HCT116 (cell line): Measurements from ENCODE around the gene RERG. TPM values are rescaled to one million over a fixed set of nuclear protein-coding genes. Genes with fewer than 3 reads are reported as not detected.

Source experiments
- ATAC-seq: fragments of 200-7000 bp; cut with Tn5 transposase; 2 replicates; pipeline ENCODE4 v1.9.1; 2020; ENCODE audit warnings: mild to moderate bottlenecking, moderate library complexity
- BruUV-seq: library from RNA; stranded (reverse); fragments of 400-500 nt; replicated peaks from 2 replicates; lab custom pipeline; 2021; lab: Mats Ljungman, UMichigan
- CTCF ChIA-PET: fragments of 300-600 bp; sonication (Branson Sonifier 250); formaldehyde crosslinking; loops from one replicate; lab custom pipeline; 2021; ENCODE audit warnings: antibody characterized with exemption; lab: Charles Lee
- POLR2A ChIA-PET: fragments of 300-600, 350-600 bp; sonication (Branson Sonifier 250); formaldehyde crosslinking; loops from one replicate; lab custom pipeline; 2021; ENCODE audit warnings: antibody characterized with exemption; lab: Charles Lee
- RAD21 ChIA-PET, 2 experiments: fragments of 300-600 bp; sonication (Branson Sonifier 250); formaldehyde crosslinking; loops; one replicate each; lab custom pipeline; 2023; ENCODE audit warnings: low total read pairs in 2 of 2; ENCODE audit not compliant: uncharacterized antibody in 2 of 2, unreplicated experiment in 2 of 2, low non-redundant PET in 1 of 2; lab: Charles Lee
- DNase-seq: peaks from one replicate; pipeline ENCODE4 v3.0.0-alpha.2; 2010; ENCODE audit warnings: low read depth, low spot score
- H2AFZ ChIP-seq: fragments of 200-600 bp; shearing (Covaris generic), sonication (generic); 2 replicates; pipeline ENCODE4 v1.6.1; 2017; ENCODE audit warnings: low read depth, mixed run types, mixed read lengths, antibody characterized with exemption, low read length; ENCODE audit not compliant: poor library complexity, severe bottlenecking
- H3K27ac ChIP-seq: 2 replicates; pipeline ENCODE4 v1.5.1; 2012; ENCODE audit warnings: low read depth, low read length
- H3K27me3 ChIP-seq: fragments of 200-600 bp; sonication (generic); 2 replicates; pipeline ENCODE4 v1.6.1; 2016; ENCODE audit warnings: mixed run types, low read length, mixed read lengths; ENCODE audit not compliant: insufficient read depth
- H3K36me3 ChIP-seq, 2 experiments: fragments of 200-500 bp in 1 of 2; fragments of 200-600 bp in 1 of 2; sonication (Bioruptor generic) in 1 of 2; sonication (generic) in 1 of 2; 2 replicates each; pipeline versions ENCODE4 v1.5.1 to v1.6.1; 2014 to 2016; ENCODE audit warnings: low read length in 2 of 2, inconsistent platforms in 1 of 2, mixed read lengths in 1 of 2, mixed run types in 1 of 2; ENCODE audit not compliant: insufficient read depth in 2 of 2, control insufficient read depth in 1 of 2
- H3K4me1 ChIP-seq, 2 experiments: fragments of 200-600 bp in 1 of 2; sonication (generic) in 1 of 2; 2 replicates each; pipeline versions ENCODE4 v1.5.1 to v1.6.1; 2012 to 2017; ENCODE audit warnings: low read length in 2 of 2, inconsistent platforms in 1 of 2, mild to moderate bottlenecking in 1 of 2, mixed read lengths in 1 of 2, mixed run types in 1 of 2, moderate library complexity in 1 of 2; ENCODE audit not compliant: insufficient read depth in 2 of 2, control insufficient read depth in 1 of 2
- H3K4me2 ChIP-seq: fragments of 200-600 bp; sonication (generic); 2 replicates; pipeline ENCODE4 v1.6.1; 2017; ENCODE audit warnings: mixed run types, low read length, mixed read lengths
- H3K4me3 ChIP-seq, 2 experiments: fragments of 200-600 bp in 1 of 2; sonication (generic) in 1 of 2; replicated peaks in 1 of 2; 2 replicates each; pipeline ENCODE4 v1.5.1; 2011 to 2016; ENCODE audit warnings: low read length in 2 of 2, control low read depth in 1 of 2, low read depth in 1 of 2, mild to moderate bottlenecking in 1 of 2, mixed read lengths in 1 of 2, mixed run types in 1 of 2
- H3K79me2 ChIP-seq: fragments of 200-600 bp; sonication (generic); 2 replicates; pipeline ENCODE4 v1.6.1; 2017; ENCODE audit warnings: mild to moderate bottlenecking, mixed run types, low read length, moderate library complexity, mixed read lengths; ENCODE audit not compliant: insufficient read depth
- H3K9ac ChIP-seq: fragments of 200-600 bp; sonication (generic); 2 replicates; pipeline ENCODE4 v1.6.1; 2016; ENCODE audit warnings: low read length, mixed read lengths
- H3K9me2 ChIP-seq: fragments of 200-600 bp; sonication (generic), shearing (Covaris generic); 2 replicates; pipeline ENCODE4 v1.6.1; 2017; ENCODE audit warnings: mixed run types, mild to moderate bottlenecking, moderate library complexity; ENCODE audit not compliant: insufficient read depth
- H3K9me3 ChIP-seq, 2 experiments: fragments of 200-500 bp in 1 of 2; fragments of 200-600 bp in 1 of 2; sonication (Bioruptor generic) in 1 of 2; sonication (generic) in 1 of 2; 2 replicates each; pipeline ENCODE4 v1.6.1; 2014 to 2017; ENCODE audit warnings: low read length in 2 of 2, mixed read lengths in 2 of 2, inconsistent platforms in 1 of 2, low read depth in 1 of 2, mild to moderate bottlenecking in 1 of 2, mixed run types in 1 of 2, moderate library complexity in 1 of 2; ENCODE audit not compliant: control insufficient read depth in 1 of 2, insufficient read depth in 1 of 2
- H4K20me1 ChIP-seq: fragments of 200-600 bp; sonication (generic), shearing (Covaris generic); 2 replicates; pipeline ENCODE4 v1.6.1; 2017; ENCODE audit warnings: mixed run types, mild to moderate bottlenecking, moderate library complexity; ENCODE audit not compliant: insufficient read depth
- ATF3 ChIP-seq: IDR thresholded peaks from 2 replicates; pipeline ENCODE4 v1.6.1; 2012
- CBX3 ChIP-seq: IDR thresholded peaks from 2 replicates; pipeline ENCODE4 v1.6.1; 2012; ENCODE audit warnings: low read depth
- CEBPB ChIP-seq: IDR thresholded peaks from 2 replicates; pipeline ENCODE4 v1.6.1; 2012; ENCODE audit warnings: low read depth
- EGR1 ChIP-seq: IDR thresholded peaks from 2 replicates; pipeline ENCODE4 v1.6.1; 2012; ENCODE audit warnings: low read depth
- ELF1 ChIP-seq: IDR thresholded peaks from 2 replicates; pipeline ENCODE4 v1.6.1; 2012; ENCODE audit warnings: low read depth, borderline replicate concordance
- EZH2phosphoT487 ChIP-seq: fragments of 200-600 bp; IDR thresholded peaks from 2 replicates; pipeline ENCODE4 v1.6.1; 2018; ENCODE audit warnings: antibody characterized with exemption, borderline replicate concordance
- FOSL1 ChIP-seq: IDR thresholded peaks from 2 replicates; pipeline ENCODE4 v1.6.1; 2012; ENCODE audit warnings: low read depth
- JUND ChIP-seq: IDR thresholded peaks from 2 replicates; pipeline ENCODE4 v1.6.1; 2012
- SIN3A ChIP-seq: IDR thresholded peaks from 2 replicates; pipeline ENCODE4 v1.6.1; 2012; ENCODE audit warnings: low read depth
- SP1 ChIP-seq: IDR thresholded peaks from 2 replicates; pipeline ENCODE4 v1.6.1; 2012; ENCODE audit warnings: low read depth
- SRF ChIP-seq: IDR thresholded peaks from 2 replicates; pipeline ENCODE4 v1.6.1; 2012; ENCODE audit warnings: low read depth
- TCF7L2 ChIP-seq: IDR thresholded peaks from 2 replicates; pipeline ENCODE4 v1.7.0; 2011; ENCODE audit warnings: borderline replicate concordance, inconsistent platforms; ENCODE audit not compliant: insufficient read depth, insufficient read length; ENCODE audit errors: extremely low read depth
- YY1 ChIP-seq: IDR thresholded peaks from 2 replicates; pipeline ENCODE4 v1.6.1; 2011; ENCODE audit warnings: low read length, low read depth, moderate library complexity, mild to moderate bottlenecking; ENCODE audit not compliant: insufficient replicate concordance; ENCODE audit errors: extremely low read depth
- ZFX ChIP-seq: fragments of 450-650 bp; IDR thresholded peaks from 2 replicates; pipeline ENCODE4 v1.6.1; 2017
- intact Hi-C: fragments of 100-400 bp; cut with micrococcal nuclease; formaldehyde crosslinking; loops from 2 replicates; pipeline ENCODE4 v1.10.0; 2022
- total RNA-seq: library from RNA; stranded (reverse); gene quantifications from one replicate; pipeline ENCODE4 v1.2.1, GENCODE V29; 2021; ENCODE audit not compliant: unreplicated experiment
- TF ChIP-seq, protein P1 (sequence below): IDR thresholded peaks from 2 replicates; pipeline ENCODE4 v1.6.1; 2012; ENCODE audit warnings: low read depth

RERG gene
- total RNA-seq, 1 experiment from 2014 or later: not detected

GRCh38 chr12:15231493-15231892, 10.3 kb upstream of the RERG start (continued):
- TF ChIP-seq, protein P1, sequence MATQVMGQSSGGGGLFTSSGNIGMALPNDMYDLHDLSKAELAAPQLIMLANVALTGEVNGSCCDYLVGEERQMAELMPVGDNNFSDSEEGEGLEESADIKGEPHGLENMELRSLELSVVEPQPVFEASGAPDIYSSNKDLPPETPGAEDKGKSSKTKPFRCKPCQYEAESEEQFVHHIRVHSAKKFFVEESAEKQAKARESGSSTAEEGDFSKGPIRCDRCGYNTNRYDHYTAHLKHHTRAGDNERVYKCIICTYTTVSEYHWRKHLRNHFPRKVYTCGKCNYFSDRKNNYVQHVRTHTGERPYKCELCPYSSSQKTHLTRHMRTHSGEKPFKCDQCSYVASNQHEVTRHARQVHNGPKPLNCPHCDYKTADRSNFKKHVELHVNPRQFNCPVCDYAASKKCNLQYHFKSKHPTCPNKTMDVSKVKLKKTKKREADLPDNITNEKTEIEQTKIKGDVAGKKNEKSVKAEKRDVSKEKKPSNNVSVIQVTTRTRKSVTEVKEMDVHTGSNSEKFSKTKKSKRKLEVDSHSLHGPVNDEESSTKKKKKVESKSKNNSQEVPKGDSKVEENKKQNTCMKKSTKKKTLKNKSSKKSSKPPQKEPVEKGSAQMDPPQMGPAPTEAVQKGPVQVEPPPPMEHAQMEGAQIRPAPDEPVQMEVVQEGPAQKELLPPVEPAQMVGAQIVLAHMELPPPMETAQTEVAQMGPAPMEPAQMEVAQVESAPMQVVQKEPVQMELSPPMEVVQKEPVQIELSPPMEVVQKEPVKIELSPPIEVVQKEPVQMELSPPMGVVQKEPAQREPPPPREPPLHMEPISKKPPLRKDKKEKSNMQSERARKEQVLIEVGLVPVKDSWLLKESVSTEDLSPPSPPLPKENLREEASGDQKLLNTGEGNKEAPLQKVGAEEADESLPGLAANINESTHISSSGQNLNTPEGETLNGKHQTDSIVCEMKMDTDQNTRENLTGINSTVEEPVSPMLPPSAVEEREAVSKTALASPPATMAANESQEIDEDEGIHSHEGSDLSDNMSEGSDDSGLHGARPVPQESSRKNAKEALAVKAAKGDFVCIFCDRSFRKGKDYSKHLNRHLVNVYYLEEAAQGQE: no peak
- TF ChIP-seq ZFX (no peak), TCF7L2 (no peak), CBX3 (no peak), CEBPB (no peak), SIN3A (no peak), FOSL1 (no peak), ELF1 (no peak), YY1 (no peak), ATF3 (no peak), SRF (no peak), EGR1 (no peak)
- TF ChIP-seq, all 23 proteins: peak for 0

DNA sequence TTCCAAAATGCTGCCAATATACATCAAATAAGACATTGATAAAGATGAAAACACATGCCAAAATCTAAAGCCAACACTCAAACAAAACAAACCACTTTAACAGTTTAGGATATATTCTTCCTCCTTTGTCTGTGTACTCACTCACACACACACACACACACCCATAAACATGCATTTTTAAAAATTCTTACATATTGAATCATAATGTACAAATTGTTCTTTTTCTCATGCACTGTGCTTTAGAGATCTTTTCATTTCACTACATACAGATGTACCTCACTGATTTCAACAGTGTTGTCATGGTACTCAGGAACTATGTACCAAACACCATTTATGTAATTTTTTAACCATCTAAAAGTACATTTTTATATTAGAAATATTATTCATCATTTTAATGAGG, 9.5 kb upstream of the RERG start:
- H3K4me3 ChIP-seq: no peak overlapping the region
- no peak overlapping the region for H3K4me2 ChIP-seq
- POLR2A ChIA-PET: no interaction called here
- H3K79me2 ChIP-seq: no peaks in the 10 kb centered on the region
- CTCF ChIA-PET: interaction anchor here (1.4 kb wide), 1 partner anchor 292 kb away, joined by 4 read pairs; no protein-coding TSS in a partner anchor
- TF ChIP-seq SP1 (no peak), ELF1 (no peak), ATF3 (no peak), EZH2phosphoT487 (no peak), JUND (no peak)
- no peaks in the 10 kb centered on the region for H3K9me2 ChIP-seq
- no peaks in the 10 kb centered on the region for H3K4me1 ChIP-seq
- no peak overlapping the region for H3K9ac ChIP-seq
- peaks cover 32% of the 10 kb centered on the region; the same call in 1 of the 2 replicates for H3K27me3 ChIP-seq
- no peak overlapping the region for H3K27ac ChIP-seq
- no peak for DNase-seq
- no peaks in the 10 kb centered on the region for H3K36me3 ChIP-seq
- no TSS peak for BruUV-seq
- no peaks in the 10 kb centered on the region for H4K20me1 ChIP-seq
- no peak for ATAC-seq
- RAD21 ChIA-PET: no interaction called here
- no peak overlapping the region for H2AFZ ChIP-seq
- no peaks in the 10 kb centered on the region for H3K9me3 ChIP-seq
- intact Hi-C loops: no loop called here
